GM21619 (cell line): ENCODE data around the gene COL4A2.
"Not testable (repeated sequence)": the region's sequence is repeated elsewhere in the genome, so short reads cannot be mapped to it uniquely, and the experiment has no call there.

Experiments
- ATAC-seq: cut with Tn5 transposase; IDR thresholded peaks from one replicate; pipeline ENCODE4 v1.9.1; 2021; ENCODE audit not compliant: unreplicated experiment

Gene COL4A2

GRCh38 chr13:110305949-110306339 is 1.1 kb upstream of the COL4A2 start:
- ATAC-seq: no peak

GRCh38 chr13:110306340-110306959 is 634 bp upstream of the COL4A2 start:
- no peak for ATAC-seq

GRCh38 chr13:110307767-110308655 is 927 bp downstream of the COL4A2 start:
- ATAC-seq: no peak

- no peak for ATAC-seq
Observed at GRCh38 chr13:110308656-110309359, 1.7 kb downstream of the COL4A2 start.

GRCh38 chr13:110309661-110310524 is 2.8 kb downstream of the COL4A2 start:
- no peak for ATAC-seq

GRCh38 chr13:110310541-110311442 is 3.7 kb downstream of the COL4A2 start:
- no peak for ATAC-seq

GRCh38 chr13:110311443-110312338 is 4.6 kb downstream of the COL4A2 start:
- ATAC-seq: no peak

GRCh38 chr13:110312339-110313031 is 5.4 kb downstream of the COL4A2 start:
- ATAC-seq: no peak

GRCh38 chr13:110313261-110313660 is 6.2 kb downstream of the COL4A2 start:
- ATAC-seq: not testable (repeated sequence)

- not testable (repeated sequence) for ATAC-seq
Observed at GRCh38 chr13:110313733-110314132, 6.6 kb downstream of the COL4A2 start.

GRCh38 chr13:110314516-110315245 is 7.6 kb downstream of the COL4A2 start:
- no peak for ATAC-seq

- no peak for ATAC-seq
Observed at GRCh38 chr13:110316196-110316595, 9.1 kb downstream of the COL4A2 start.

GRCh38 chr13:110317093-110317492 is 10.0 kb downstream of the COL4A2 start:
- ATAC-seq: no peak

GRCh38 chr13:110317496-110318195 is 10.6 kb downstream of the COL4A2 start:
- no peak for ATAC-seq

- ATAC-seq: no peak
Observed at GRCh38 chr13:110318920-110319319, 11.8 kb downstream of the COL4A2 start.

GRCh38 chr13:110319397-110319773 is 12.3 kb downstream of the COL4A2 start:
- ATAC-seq: no peak
